HG02970 (cell line): ENCODE results near the gene C22orf23.
"Not testable (repeated sequence)": the region's sequence is repeated elsewhere in the genome, so short reads cannot be mapped to it uniquely, and the experiment has no call there.

Experiments
- ATAC-seq: cut with Tn5 transposase; IDR thresholded peaks from one replicate; pipeline ENCODE4 v1.9.1; 2021; ENCODE audit warnings: mild to moderate bottlenecking, moderate library complexity, moderate number of reproducible peaks; ENCODE audit not compliant: unreplicated experiment, low FRiP score

The C22orf23 gene

GRCh38 chr22:37982938-37983859 is 29.8 kb upstream of the C22orf23 start:
- ATAC-seq, result no peak

GRCh38 chr22:37982151-37982785 is 28.9 kb upstream of the C22orf23 start:
- ATAC-seq, result no peak

- no peak for ATAC-seq
These were observed 28.0 kb upstream of the C22orf23 start for GRCh38 chr22:37981282-37982011.

GRCh38 chr22:37979782-37980181 is 26.4 kb upstream of the C22orf23 start:
- ATAC-seq, result no peak

- no peak for ATAC-seq
These were observed 23.1 kb upstream of the C22orf23 start for GRCh38 chr22:37976547-37976946.

- not testable (repeated sequence) for ATAC-seq
These were observed 22.6 kb upstream of the C22orf23 start for GRCh38 chr22:37976022-37976421.

GRCh38 chr22:37975153-37975552 is 21.8 kb upstream of the C22orf23 start:
- no peak for ATAC-seq

- ATAC-seq, result no peak
These were observed 20.1 kb upstream of the C22orf23 start for GRCh38 chr22:37973271-37974170.

GRCh38 chr22:37972527-37972926 is 19.1 kb upstream of the C22orf23 start:
- ATAC-seq, result no peak

- no peak for ATAC-seq
These were observed 18.4 kb upstream of the C22orf23 start for GRCh38 chr22:37971475-37972434.

- no peak for ATAC-seq
These were observed 17.5 kb upstream of the C22orf23 start for GRCh38 chr22:37970864-37971263.

- no peak for ATAC-seq
These were observed 15.3 kb upstream of the C22orf23 start for GRCh38 chr22:37968452-37969251.

GRCh38 chr22:37967637-37968451 is 14.4 kb upstream of the C22orf23 start:
- ATAC-seq, result no peak

GRCh38 chr22:37967147-37967546 is 13.7 kb upstream of the C22orf23 start:
- ATAC-seq, result no peak

- no peak for ATAC-seq
These were observed 12.7 kb upstream of the C22orf23 start for GRCh38 chr22:37965940-37966664.

GRCh38 chr22:37961062-37961461 is 7.7 kb upstream of the C22orf23 start:
- ATAC-seq, result no peak
